A549 (cell line): Measurements from ENCODE around the gene STYXL1. TPM values are rescaled to one million over a fixed set of nuclear protein-coding genes. Genes with fewer than 3 reads are reported as not detected.

Experiments used
- ATAC-seq, 2 experiments: fragments of 200-7000 bp in 1 of 2; fragments of >200 bp in 1 of 2; cut with Nextera tagmentation in 1 of 2; cut with Tn5 transposase in 1 of 2; 3 replicates each; pipeline versions ENCODE4 v1.8.0 to v1.9.1; 2018 to 2020; ENCODE audit warnings: mild to moderate bottlenecking in 1 of 2, moderate library complexity in 1 of 2
- CTCF ChIA-PET: fragments of 300-600 bp; sonication (Branson Sonifier 250); formaldehyde crosslinking; extraction: SDS; loops from one replicate; lab custom pipeline; 2021; ENCODE audit warnings: antibody characterized with exemption, inconsistent platforms; lab: Yijun Ruan, JAX
- POLR2A ChIA-PET: fragments of 350-600 bp; formaldehyde crosslinking; extraction: SDS; loops from one replicate; lab custom pipeline; 2021; ENCODE audit warnings: antibody characterized with exemption, inconsistent platforms; lab: Yijun Ruan, JAX
- DNase-seq, 2 experiments: peaks; one replicate each; pipeline versions ENCODE4 v3.0.0 to v3.0.0-alpha.2; 2011 to 2016; ENCODE audit warnings: low read depth in 1 of 2, low spot score in 1 of 2
- FAIRE-seq: peaks from 2 replicates; lab custom pipeline; 2011; peaks lifted over from hg19 to GRCh38; lab: Jason Lieb, UNC
- H3K27ac ChIP-seq, 2 experiments: fragments of >200 bp; sonication (Bioruptor Twin); formaldehyde crosslinking; 3 replicates each; pipeline ENCODE4 v1.5.1; 2016 to 2017
- H3K4me1 ChIP-seq: fragments of >200 bp; sonication (Bioruptor Twin); formaldehyde crosslinking; 3 replicates; pipeline ENCODE4 v1.6.1; 2016
- H3K4me2 ChIP-seq: fragments of >200 bp; sonication (Bioruptor Twin); formaldehyde crosslinking; 3 replicates; pipeline ENCODE4 v1.6.1; 2016
- H3K4me3 ChIP-seq: fragments of >200 bp; sonication (Bioruptor Twin); formaldehyde crosslinking; 3 replicates; pipeline ENCODE4 v1.5.1; 2016
- H3K9me3 ChIP-seq: fragments of >200 bp; sonication (Bioruptor Twin); formaldehyde crosslinking; 3 replicates; pipeline ENCODE4 v1.6.1; 2016
- CBX8 ChIP-seq: fragments of 200-600 bp; sonication (generic); IDR thresholded peaks from 2 replicates; pipeline ENCODE4 v1.6.1; 2016
- CHD2 ChIP-seq: fragments of 150-350 bp; IDR thresholded peaks from 2 replicates; pipeline ENCODE4 v1.6.1; 2014; ENCODE audit warnings: low read length; ENCODE audit not compliant: partially characterized antibody
- EP300 ChIP-seq, 2 experiments: fragments of >200 bp; sonication (Bioruptor Twin); formaldehyde crosslinking; IDR thresholded peaks; 2 replicates in 1 of 2; 3 replicates in 1 of 2; pipeline ENCODE4 v1.6.1; 2016 to 2017
- ESRRA ChIP-seq: fragments of 150-350 bp; IDR thresholded peaks from 2 replicates; pipeline ENCODE4 v1.6.1; 2014; ENCODE audit warnings: mild to moderate bottlenecking, low read length, borderline replicate concordance
- FOSB ChIP-seq: fragments of 250-450 bp; sonication (Bioruptor Pico); IDR thresholded peaks from 2 replicates; pipeline ENCODE4 v1.5.0; 2020; ENCODE audit warnings: mild to moderate bottlenecking, moderate library complexity
- FOSL2 ChIP-seq, 2 experiments: fragments of 450-650 bp in 1 of 2; fragments of >200 bp in 1 of 2; sonication (Bioruptor Twin) in 1 of 2; formaldehyde crosslinking; IDR thresholded peaks; 2 replicates each; pipeline versions ENCODE4 v1.5.0 to v1.6.1; 2016 to 2020; ENCODE audit warnings: mild to moderate bottlenecking in 1 of 2, moderate library complexity in 1 of 2
- HDAC2 ChIP-seq: fragments of 200-600 bp; sonication (generic); IDR thresholded peaks from 2 replicates; pipeline ENCODE4 v1.6.1; 2016
- HOXB5 ChIP-seq: fragments of 250-450 bp; sonication (Bioruptor Pico); IDR thresholded peaks from 2 replicates; pipeline ENCODE4 v1.5.0; 2020; ENCODE audit warnings: mild to moderate bottlenecking, moderate library complexity
- KDM1A ChIP-seq: fragments of 200-600 bp; sonication (generic); IDR thresholded peaks from 2 replicates; pipeline ENCODE4 v1.6.1; 2016; ENCODE audit warnings: low read depth, mild to moderate bottlenecking
- MAFK ChIP-seq: fragments of 450-650 bp; IDR thresholded peaks from 2 replicates; pipeline ENCODE4 v1.6.1; 2014; ENCODE audit not compliant: partially characterized antibody
- NFE2L2 ChIP-seq: fragments of 150-350 bp; conservative IDR thresholded peaks from 2 replicates; pipeline ENCODE4 v1.6.1; 2014; ENCODE audit warnings: low read length
- NPAS2 ChIP-seq: fragments of 250-450 bp; sonication (Bioruptor Pico); IDR thresholded peaks from 2 replicates; pipeline ENCODE4 v1.8.0; 2022; ENCODE audit warnings: mild to moderate bottlenecking, moderate library complexity, borderline replicate concordance
- RAD21 ChIP-seq, 2 experiments: fragments of >200 bp in 1 of 2; sonication (Bioruptor Twin) in 1 of 2; formaldehyde crosslinking in 1 of 2; IDR thresholded peaks in 1 of 2; conservative IDR thresholded peaks in 1 of 2; 2 replicates in 1 of 2; 3 replicates in 1 of 2; pipeline ENCODE4 v1.6.1; 2012 to 2018; ENCODE audit warnings: inconsistent platforms in 1 of 2
- RFX5 ChIP-seq: fragments of 450-650 bp; IDR thresholded peaks from 2 replicates; pipeline ENCODE4 v1.7.1; 2014; ENCODE audit warnings: antibody characterized with exemption, mild to moderate bottlenecking, moderate library complexity
- RNF2 ChIP-seq: fragments of 200-600 bp; sonication (generic); IDR thresholded peaks from 2 replicates; pipeline ENCODE4 v1.6.1; 2016; ENCODE audit warnings: low read depth, mild to moderate bottlenecking, antibody characterized with exemption, moderate library complexity, borderline replicate concordance
- SMC3 ChIP-seq: fragments of >200 bp; sonication (Bioruptor Twin); formaldehyde crosslinking; IDR thresholded peaks from 3 replicates; pipeline ENCODE4 v1.6.1; 2018; ENCODE audit warnings: inconsistent platforms
- TFCP2L1 ChIP-seq: fragments of 250-450 bp; sonication (Bioruptor Pico); IDR thresholded peaks from 2 replicates; pipeline ENCODE4 v1.5.0; 2021; ENCODE audit warnings: mild to moderate bottlenecking
- ZNF302 ChIP-seq: fragments of 250-450 bp; sonication (Bioruptor Pico); IDR thresholded peaks from 2 replicates; pipeline ENCODE4 v1.9.0; 2021; ENCODE audit warnings: inconsistent platforms, mild to moderate bottlenecking, moderate library complexity
- ZSCAN20 ChIP-seq: fragments of 250-450 bp; sonication (Bioruptor Pico); IDR thresholded peaks from 2 replicates; pipeline ENCODE4 v1.8.0; 2022; ENCODE audit warnings: mild to moderate bottlenecking, moderate library complexity
- WGBS: methylation state at CpG from one replicate; pipeline ENCODE4 v1.1.6; 2017; ENCODE audit errors: missing lambda C conversion rate; 5-methylcytosine and 5-hydroxymethylcytosine counted together
- polyA plus RNA-seq, 4 experiments: library from polyadenylated mRNA; depleted of rRNA in 3 of 4; stranded (reverse); fragments of >200 nt; fragmentation: RNase III in 1 of 4; extraction: RNeasy Plus Mini Kit Qiagen cat#74134 plus additional on column Dnase treatment in 1 of 4; gene quantifications; 2 replicates in 3 of 4; 3 replicates in 1 of 4; pipeline ENCODE4 v1.2.3, GENCODE V29; 2011 to 2017
- TF ChIP-seq, protein P1 (sequence below): fragments of >200 bp; sonication (Bioruptor Twin); formaldehyde crosslinking; IDR thresholded peaks from 3 replicates; pipeline ENCODE4 v1.5.1; 2016
- TF ChIP-seq, protein P2 (sequence below): fragments of >200 bp; sonication (Bioruptor Twin); formaldehyde crosslinking; IDR thresholded peaks from 2 replicates; pipeline ENCODE4 v1.6.1; 2016
- TF ChIP-seq, protein P3 (sequence below): IDR thresholded peaks from 2 replicates; pipeline ENCODE4 v1.6.1; 2012; ENCODE audit warnings: low read depth, borderline replicate concordance

The STYXL1 gene
- polyA plus RNA-seq, 2 of the 4 experiments (the other 2 are of a cell fraction), result 36.0 to 76.8 TPM

DNA sequence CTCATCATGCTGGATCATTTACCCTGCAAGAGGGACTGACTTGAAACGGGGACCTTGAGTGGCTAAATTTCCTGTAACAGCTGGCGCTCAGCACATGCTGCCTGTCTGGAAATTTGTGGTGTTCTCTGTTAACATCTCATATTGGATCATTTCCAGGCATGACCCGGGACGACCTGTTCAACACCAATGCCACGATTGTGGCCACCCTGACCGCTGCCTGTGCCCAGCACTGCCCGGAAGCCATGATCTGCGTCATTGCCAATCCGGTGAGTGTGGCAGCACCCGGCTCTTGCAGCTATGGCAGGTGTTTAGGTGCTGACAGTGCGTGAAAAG lies 10.0 kb upstream of the STYXL1 start:
- Histone ChIP-seq H3K27ac (no peak overlapping the region), H3K9me3 (no peaks in the 10 kb centered on the region), H3K4me3 (no peak overlapping the region), H3K4me1 (peaks cover 17% of the 10 kb centered on the region), H3K4me2 (no peak overlapping the region)
- ATAC-seq, result no peak
- ChIA-PET POLR2A (no interaction called here), CTCF (interaction anchor here (4.0 kb wide), 1 partner anchor 11 kb away, joined by 25 read pairs; no protein-coding TSS in a partner anchor)
- FAIRE-seq, result no peak
- WGBS, result 93% methylated on average over 10 of the region's 11 CpGs
- no peak for TF ChIP-seq NPAS2
- TF ChIP-seq FOSL2 (IDR thresholded peaks at IDR 0.05), result no peak
- TF ChIP-seq FOSL2 (CRISPR knock-in tag; IDR thresholded peaks at IDR 0.05), result no peak
- TF ChIP-seq HDAC2, result no peak
- no peak for TF ChIP-seq SMC3
- DNase-seq, result no peak

DNA sequence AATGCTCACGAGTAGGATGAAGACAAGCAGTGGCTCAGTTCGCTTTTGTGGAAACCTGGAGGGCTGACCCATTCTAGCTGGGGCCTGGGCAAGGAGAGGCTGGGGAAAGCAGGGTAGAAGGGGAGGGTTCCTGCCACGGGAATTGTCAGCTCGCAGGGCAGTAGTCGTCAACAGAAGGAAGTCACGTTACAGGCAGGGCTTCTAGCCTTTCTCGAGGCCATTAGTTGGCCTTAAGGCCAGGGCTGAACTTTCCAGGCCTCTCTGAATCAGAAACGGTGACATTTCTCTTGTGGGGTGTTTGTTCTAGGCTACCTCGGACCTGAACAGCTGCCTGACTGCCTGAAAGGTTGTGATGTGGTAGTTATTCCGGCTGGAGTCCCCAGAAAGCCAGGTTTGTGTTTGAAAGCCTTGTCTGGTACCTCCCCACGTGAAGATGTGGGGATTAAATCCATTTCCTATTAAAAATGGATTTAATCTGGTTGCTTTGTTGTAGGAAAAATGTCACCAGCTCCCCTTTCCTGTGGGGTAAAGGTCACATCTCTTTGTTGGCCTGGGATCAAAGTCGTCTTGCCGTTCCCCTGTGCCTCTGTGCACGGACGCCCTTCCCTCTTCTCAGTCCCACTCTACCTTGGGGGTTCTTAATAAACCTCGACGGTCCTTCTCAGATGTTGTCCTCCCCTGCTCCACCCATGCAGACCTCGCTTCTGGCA lies 9.5 kb upstream of the STYXL1 start:
- ChIA-PET CTCF (interaction anchor here (0.9 to 4.0 kb wide), 5 partner anchors 9 to 165 kb away, joined by 3 to 25 read pairs (median 4); partner anchors contain the start of genes MDH2 and STYXL1), POLR2A (interaction anchor here (0.7 kb wide), 1 partner anchor 10 kb away, joined by 4 read pairs; the partner anchor contains the start of genes MDH2 and STYXL1)
- FAIRE-seq, result no peak
- no peaks in the 10 kb centered on the region for H3K9me3 ChIP-seq
- no peak for ATAC-seq
- TF ChIP-seq, protein P1, sequence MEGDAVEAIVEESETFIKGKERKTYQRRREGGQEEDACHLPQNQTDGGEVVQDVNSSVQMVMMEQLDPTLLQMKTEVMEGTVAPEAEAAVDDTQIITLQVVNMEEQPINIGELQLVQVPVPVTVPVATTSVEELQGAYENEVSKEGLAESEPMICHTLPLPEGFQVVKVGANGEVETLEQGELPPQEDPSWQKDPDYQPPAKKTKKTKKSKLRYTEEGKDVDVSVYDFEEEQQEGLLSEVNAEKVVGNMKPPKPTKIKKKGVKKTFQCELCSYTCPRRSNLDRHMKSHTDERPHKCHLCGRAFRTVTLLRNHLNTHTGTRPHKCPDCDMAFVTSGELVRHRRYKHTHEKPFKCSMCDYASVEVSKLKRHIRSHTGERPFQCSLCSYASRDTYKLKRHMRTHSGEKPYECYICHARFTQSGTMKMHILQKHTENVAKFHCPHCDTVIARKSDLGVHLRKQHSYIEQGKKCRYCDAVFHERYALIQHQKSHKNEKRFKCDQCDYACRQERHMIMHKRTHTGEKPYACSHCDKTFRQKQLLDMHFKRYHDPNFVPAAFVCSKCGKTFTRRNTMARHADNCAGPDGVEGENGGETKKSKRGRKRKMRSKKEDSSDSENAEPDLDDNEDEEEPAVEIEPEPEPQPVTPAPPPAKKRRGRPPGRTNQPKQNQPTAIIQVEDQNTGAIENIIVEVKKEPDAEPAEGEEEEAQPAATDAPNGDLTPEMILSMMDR, result no peak
- TF ChIP-seq ESRRA, result no peak
- TF ChIP-seq FOSB (CRISPR knock-in tag), result no peak
- TF ChIP-seq FOSL2 (IDR thresholded peaks at IDR 0.05), result no peak
- TF ChIP-seq FOSL2 (CRISPR knock-in tag; IDR thresholded peaks at IDR 0.05), result no peak
- TF ChIP-seq KDM1A, result no peak
- TF ChIP-seq RAD21 (conservative IDR thresholded peaks at IDR 0.05 in 1 of 2, IDR thresholded peaks at IDR 0.05 in 1 of 2), result no peak
- TF ChIP-seq EP300 (IDR thresholded peaks at IDR 0.05), result no peak
- no peak for TF ChIP-seq MAFK
- TF ChIP-seq, protein P2, sequence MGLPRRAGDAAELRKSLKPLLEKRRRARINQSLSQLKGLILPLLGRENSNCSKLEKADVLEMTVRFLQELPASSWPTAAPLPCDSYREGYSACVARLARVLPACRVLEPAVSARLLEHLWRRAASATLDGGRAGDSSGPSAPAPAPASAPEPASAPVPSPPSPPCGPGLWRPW, result no peak
- no peak for TF ChIP-seq TFCP2L1 (CRISPR knock-in tag)
- no peak for TF ChIP-seq HOXB5 (CRISPR knock-in tag)
- WGBS, result 83% methylated on average over 18 of the region's 18 CpGs
- DNase-seq, result no peak
- H3K4me2 ChIP-seq, result no peak overlapping the region
- no peak overlapping the region for H3K27ac ChIP-seq
- no peak overlapping the region for H3K4me3 ChIP-seq
- peaks cover 20% of the 10 kb centered on the region for H3K4me1 ChIP-seq

DNA sequence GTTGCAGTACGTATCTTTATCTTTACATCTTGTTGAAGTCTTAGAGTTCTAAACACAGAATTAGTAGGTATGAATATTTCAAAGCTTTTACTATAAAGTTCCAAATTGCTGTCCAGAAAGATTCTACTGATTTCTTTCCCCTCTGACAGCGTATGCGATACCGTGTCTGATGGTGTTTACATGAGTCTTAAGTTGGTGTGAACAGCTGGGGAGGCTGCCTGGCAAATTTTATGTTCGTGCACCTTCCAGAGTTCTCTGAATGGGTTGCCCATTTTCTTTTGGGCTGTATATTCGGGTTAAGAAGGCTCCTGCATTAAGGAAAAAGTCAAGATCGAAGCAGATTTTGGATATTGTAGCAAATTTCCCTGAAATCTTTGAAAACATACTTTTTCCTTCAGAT lies 8.4 kb upstream of the STYXL1 start:
- ATAC-seq, result no peak
- no peak overlapping the region for H3K27ac ChIP-seq
- CTCF ChIA-PET, result interaction anchor here (1.0 to 1.4 kb wide), 4 partner anchors 8 to 166 kb away, joined by 3 to 4 read pairs (median 3); partner anchors contain the start of genes MDH2 and STYXL1
- TF ChIP-seq CBX8, result no peak
- no peak for TF ChIP-seq ZSCAN20 (CRISPR knock-in tag)
- TF ChIP-seq NFE2L2, result no peak
- no peak for TF ChIP-seq RNF2
- TF ChIP-seq RFX5, result no peak
- TF ChIP-seq, protein P2, result no peak
- no peak for TF ChIP-seq ZNF302 (CRISPR knock-in tag)
- TF ChIP-seq, protein P3, sequence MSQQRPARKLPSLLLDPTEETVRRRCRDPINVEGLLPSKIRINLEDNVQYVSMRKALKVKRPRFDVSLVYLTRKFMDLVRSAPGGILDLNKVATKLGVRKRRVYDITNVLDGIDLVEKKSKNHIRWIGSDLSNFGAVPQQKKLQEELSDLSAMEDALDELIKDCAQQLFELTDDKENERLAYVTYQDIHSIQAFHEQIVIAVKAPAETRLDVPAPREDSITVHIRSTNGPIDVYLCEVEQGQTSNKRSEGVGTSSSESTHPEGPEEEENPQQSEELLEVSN, result no peak
- TF ChIP-seq CHD2, result no peak
- TF ChIP-seq ESRRA, result no peak
- TF ChIP-seq, all 56 proteins: peak for 0
- Histone ChIP-seq H3K4me3 (no peak overlapping the region), H3K4me2 (no peak overlapping the region), H3K9me3 (no peaks in the 10 kb centered on the region), H3K4me1 (peaks cover 20% of the 10 kb centered on the region)
- 91% methylated on average over 7 of the region's 7 CpGs for WGBS
- POLR2A ChIA-PET, result interaction anchor here (0.7 kb wide), 1 partner anchor 49 kb away, joined by 3 read pairs; no protein-coding TSS in a partner anchor
- FAIRE-seq, result no peak
- DNase-seq, result no peak
